Neuronal stem cell (in vitro differentiated cells): ENCODE data around the gene BRCA1.

Experiments
- DNase-seq: peaks from one replicate; pipeline ENCODE4 v3.0.0-alpha.2; 2013; ENCODE audit warnings: low spot score
- H2AFZ ChIP-seq: one replicate; pipeline ENCODE4 v1.6.1; 2013; ENCODE audit warnings: mild to moderate bottlenecking, low read length, inconsistent platforms
- H2AK5ac ChIP-seq: 2 replicates; pipeline ENCODE4 v1.6.1; 2013; ENCODE audit warnings: low read depth, mild to moderate bottlenecking, inconsistent platforms, low read length, moderate library complexity, mixed read lengths
- H2BK120ac ChIP-seq: 2 replicates; pipeline ENCODE4 v1.6.1; 2013; ENCODE audit warnings: low read depth, mild to moderate bottlenecking, inconsistent platforms, low read length, moderate library complexity, mixed read lengths
- H2BK12ac ChIP-seq: one replicate; pipeline ENCODE4 v1.6.1; 2013; ENCODE audit warnings: low read length, inconsistent platforms
- H2BK15ac ChIP-seq: 2 replicates; pipeline ENCODE4 v1.6.1; 2013; ENCODE audit warnings: mild to moderate bottlenecking, low read length, inconsistent platforms, mixed read lengths
- H2BK5ac ChIP-seq: one replicate; pipeline ENCODE4 v1.6.1; 2013; ENCODE audit warnings: inconsistent platforms, mild to moderate bottlenecking, low read length, moderate library complexity
- H3K14ac ChIP-seq: one replicate; pipeline ENCODE4 v1.6.1; 2013; ENCODE audit warnings: low read length, inconsistent platforms
- H3K18ac ChIP-seq: 2 replicates; pipeline ENCODE4 v1.6.1; 2013; ENCODE audit warnings: low read length, inconsistent platforms
- H3K23ac ChIP-seq: 2 replicates; pipeline ENCODE4 v1.6.1; 2013; ENCODE audit warnings: low read depth, mild to moderate bottlenecking, mixed read lengths, low read length, inconsistent platforms; ENCODE audit not compliant: poor library complexity
- H3K27ac ChIP-seq: replicated peaks from 3 replicates; pipeline ENCODE4 v1.5.1; 2013; ENCODE audit warnings: low read length, inconsistent platforms
- H3K27me3 ChIP-seq, 3 experiments: 2 replicates each; pipeline ENCODE4 v1.6.1; 2013; ENCODE audit warnings: low read length in 3 of 3, mild to moderate bottlenecking in 2 of 3, inconsistent platforms in 1 of 3, low read depth in 1 of 3, mixed read lengths in 1 of 3, moderate library complexity in 1 of 3; ENCODE audit not compliant: control insufficient read depth in 3 of 3, insufficient read depth in 3 of 3
- H3K36me3 ChIP-seq, 2 donors: replicated peaks in 1 of 2; 2 replicates each; pipeline ENCODE4 v1.6.1; 2013; ENCODE audit warnings: low read length in 2 of 2; ENCODE audit not compliant: control insufficient read depth in 2 of 2, insufficient read depth in 2 of 2
- H3K4ac ChIP-seq: 2 replicates; pipeline ENCODE4 v1.6.1; 2013; ENCODE audit warnings: inconsistent platforms, mild to moderate bottlenecking, low read length, moderate library complexity
- H3K4me1 ChIP-seq, 2 donors: 1 replicate in 1 of 2; 2 replicates in 1 of 2; pipeline ENCODE4 v1.6.1; 2013; ENCODE audit warnings: low read length in 2 of 2, low read depth in 1 of 2; ENCODE audit not compliant: control insufficient read depth in 2 of 2, insufficient read depth in 1 of 2
- H3K4me2 ChIP-seq: one replicate; pipeline ENCODE4 v1.6.1; 2013; ENCODE audit warnings: mild to moderate bottlenecking, low read length, inconsistent platforms; ENCODE audit not compliant: insufficient read depth, poor library complexity, severe bottlenecking
- H3K4me3 ChIP-seq, 2 donors: 2 replicates each; pipeline ENCODE4 v1.5.1; 2013; ENCODE audit warnings: low read length in 2 of 2, mild to moderate bottlenecking in 2 of 2, inconsistent platforms in 1 of 2, moderate library complexity in 1 of 2
- H3K79me1 ChIP-seq: one replicate; pipeline ENCODE4 v1.6.1; 2013; ENCODE audit warnings: low read depth, mild to moderate bottlenecking, inconsistent platforms, low read length, moderate library complexity
- H3K9ac ChIP-seq: one replicate; pipeline ENCODE4 v1.6.1; 2013; ENCODE audit warnings: mild to moderate bottlenecking, low read depth, low read length, inconsistent platforms; ENCODE audit not compliant: poor library complexity
- H3K9me3 ChIP-seq, 2 donors: replicated peaks in 1 of 2; 2 replicates each; pipeline versions ENCODE3 to v1.6.1; 2013; ENCODE audit warnings: low read length in 2 of 2, mild to moderate bottlenecking in 2 of 2, inconsistent platforms in 1 of 2, low read depth in 1 of 2, mixed read lengths in 1 of 2, moderate library complexity in 1 of 2; ENCODE audit not compliant: control insufficient read depth in 2 of 2, insufficient read depth in 1 of 2
- H4K8ac ChIP-seq: one replicate; pipeline ENCODE4 v1.6.1; 2013; ENCODE audit warnings: low read depth, mild to moderate bottlenecking, inconsistent platforms, low read length, moderate library complexity
- H4K91ac ChIP-seq: one replicate; pipeline ENCODE4 v1.6.1; 2013; ENCODE audit warnings: low read length, low read depth, mild to moderate bottlenecking, inconsistent platforms; ENCODE audit not compliant: poor library complexity
- WGBS, 2 donors: extraction: QIAGEN DNeasy Blood & Tissue Kit; methylation state at CpG; one replicate each; pipeline ENCODE4 v1.1.7; 2013; ENCODE audit warnings: missing lambda C conversion rate in 2 of 2, mixed read lengths in 1 of 2; ENCODE audit not compliant: insufficient read length in 2 of 2, insufficient replicate concordance in 1 of 2; ENCODE audit errors: extremely low coverage in 2 of 2; 5-methylcytosine and 5-hydroxymethylcytosine counted together

BRCA1 gene

DNA sequence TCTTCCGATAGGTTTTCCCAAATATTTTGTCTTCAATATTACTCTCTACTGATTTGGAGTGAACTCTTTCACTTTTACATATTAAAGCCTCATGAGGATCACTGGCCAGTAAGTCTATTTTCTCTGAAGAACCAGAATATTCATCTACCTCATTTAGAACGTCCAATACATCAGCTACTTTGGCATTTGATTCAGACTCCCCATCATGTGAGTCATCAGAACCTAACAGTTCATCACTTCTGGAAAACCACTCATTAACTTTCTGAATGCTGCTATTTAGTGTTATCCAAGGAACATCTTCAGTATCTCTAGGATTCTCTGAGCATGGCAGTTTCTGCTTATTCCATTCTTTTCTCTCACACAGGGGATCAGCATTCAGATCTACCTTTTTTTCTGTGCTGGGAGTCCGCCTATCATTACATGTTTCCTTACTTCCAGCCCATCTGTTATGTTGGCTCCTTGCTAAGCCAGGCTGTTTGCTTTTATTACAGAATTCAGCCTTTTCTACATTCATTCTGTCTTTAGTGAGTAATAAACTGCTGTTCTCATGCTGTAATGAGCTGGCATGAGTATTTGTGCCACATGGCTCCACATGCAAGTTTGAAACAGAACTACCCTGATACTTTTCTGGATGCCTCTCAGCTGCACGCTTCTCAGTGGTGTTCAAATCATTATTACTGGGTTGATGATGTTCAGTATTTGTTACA is 30.9 kb downstream of the BRCA1 start:
- H3K4me1 ChIP-seq = no peaks in the 10 kb centered on the region
- no peak overlapping the region for H2BK12ac ChIP-seq
- H3K9ac ChIP-seq = no peak overlapping the region
- H2AK5ac ChIP-seq = no peak overlapping the region
- H3K4ac ChIP-seq = no peak overlapping the region
- H2AFZ ChIP-seq = no peak overlapping the region
- no peak overlapping the region for H3K4me3 ChIP-seq
- no peaks in the 10 kb centered on the region for H3K27me3 ChIP-seq
- no peak overlapping the region for H2BK120ac ChIP-seq
- H4K8ac ChIP-seq = no peak overlapping the region
- H3K9me3 ChIP-seq = no peaks in the 10 kb centered on the region
- H2BK15ac ChIP-seq = no peak overlapping the region
- no peak overlapping the region for H3K27ac ChIP-seq
- no peak overlapping the region for H4K91ac ChIP-seq
- no peak overlapping the region for H3K18ac ChIP-seq
- no peak overlapping the region for H3K4me2 ChIP-seq
- H3K79me1 ChIP-seq = no peaks in the 10 kb centered on the region
- H3K36me3 ChIP-seq = peaks cover 16 to 96% of the 10 kb centered on the region in 2 donors
- H3K14ac ChIP-seq = no peak overlapping the region
- H2BK5ac ChIP-seq = no peak overlapping the region
- H3K23ac ChIP-seq = no peak overlapping the region
- no CpG with 5 or more reads among the region's 4 CpGs for WGBS, 2 donors
- no peak for DNase-seq

DNA sequence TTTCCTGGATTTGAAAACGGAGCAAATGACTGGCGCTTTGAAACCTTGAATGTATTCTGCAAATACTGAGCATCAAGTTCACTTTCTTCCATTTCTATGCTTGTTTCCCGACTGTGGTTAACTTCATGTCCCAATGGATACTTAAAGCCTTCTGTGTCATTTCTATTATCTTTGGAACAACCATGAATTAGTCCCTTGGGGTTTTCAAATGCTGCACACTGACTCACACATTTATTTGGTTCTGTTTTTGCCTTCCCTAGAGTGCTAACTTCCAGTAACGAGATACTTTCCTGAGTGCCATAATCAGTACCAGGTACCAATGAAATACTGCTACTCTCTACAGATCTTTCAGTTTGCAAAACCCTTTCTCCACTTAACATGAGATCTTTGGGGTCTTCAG is 32.3 kb downstream of the BRCA1 start:
- Histone ChIP-seq H3K14ac (no peak overlapping the region), H3K4me1 (no peaks in the 10 kb centered on the region), H3K27ac (no peak overlapping the region), H3K4me2 (no peak overlapping the region), H4K91ac (no peak overlapping the region), H3K9me3 (no peaks in the 10 kb centered on the region), H3K23ac (no peak overlapping the region), H2BK5ac (no peak overlapping the region), H3K79me1 (no peaks in the 10 kb centered on the region), H2AK5ac (no peak overlapping the region), H2BK12ac (no peak overlapping the region), H3K4me3 (no peak overlapping the region), H2BK120ac (no peak overlapping the region), H2BK15ac (no peak overlapping the region), H3K9ac (no peak overlapping the region), H3K27me3 (no peaks in the 10 kb centered on the region), H4K8ac (no peak overlapping the region), H3K18ac (no peak overlapping the region), H3K36me3 (peaks cover 20 to 100% of the 10 kb centered on the region in 2 donors), H2AFZ (no peak overlapping the region), H3K4ac (no peak overlapping the region)
- DNase-seq = no peak
- WGBS, 2 donors = no CpG with 5 or more reads among the region's 4 CpGs

DNA sequence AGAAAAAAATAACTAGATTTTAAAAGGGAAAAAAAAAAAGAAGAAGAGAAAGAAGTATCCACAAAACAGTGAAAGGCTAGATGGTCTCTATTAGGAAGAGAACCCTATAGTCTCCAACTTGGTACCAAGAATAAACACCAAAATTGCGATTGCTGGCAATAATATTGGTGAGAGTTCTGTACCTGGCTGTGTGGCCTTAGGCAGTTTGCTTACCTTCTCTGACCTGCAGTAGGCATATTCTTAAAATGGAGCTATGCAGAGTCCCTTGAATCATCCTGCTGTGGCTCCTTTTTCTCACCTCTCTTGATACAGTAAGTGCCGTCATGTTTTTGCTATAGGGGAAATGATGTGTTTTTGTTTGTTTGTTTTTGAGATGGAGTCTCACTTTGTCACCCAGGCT is 35.1 kb downstream of the BRCA1 start:
- H4K8ac ChIP-seq = no peak overlapping the region
- no peaks in the 10 kb centered on the region for H3K9me3 ChIP-seq
- H3K4me3 ChIP-seq = no peak overlapping the region
- H2BK12ac ChIP-seq = no peak overlapping the region
- H3K23ac ChIP-seq = no peak overlapping the region
- H2AFZ ChIP-seq = no peak overlapping the region
- H3K27ac ChIP-seq = no peak overlapping the region
- H2BK5ac ChIP-seq = no peak overlapping the region
- no peak overlapping the region for H4K91ac ChIP-seq
- no peak overlapping the region for H3K9ac ChIP-seq
- H2BK120ac ChIP-seq = no peak overlapping the region
- no peak overlapping the region for H3K18ac ChIP-seq
- H2AK5ac ChIP-seq = no peak overlapping the region
- DNase-seq = no peak
- no peaks in the 10 kb centered on the region for H3K79me1 ChIP-seq
- no peak overlapping the region for H3K14ac ChIP-seq
- H2BK15ac ChIP-seq = no peak overlapping the region
- no CpG with 5 or more reads among the region's 2 CpGs for WGBS, 2 donors
- H3K4ac ChIP-seq = no peak overlapping the region
- no peaks in the 10 kb centered on the region for H3K27me3 ChIP-seq
- H3K4me1 ChIP-seq = no peaks in the 10 kb centered on the region
- peaks cover 19 to 98% of the 10 kb centered on the region in 2 donors for H3K36me3 ChIP-seq
- H3K4me2 ChIP-seq = no peak overlapping the region

DNA sequence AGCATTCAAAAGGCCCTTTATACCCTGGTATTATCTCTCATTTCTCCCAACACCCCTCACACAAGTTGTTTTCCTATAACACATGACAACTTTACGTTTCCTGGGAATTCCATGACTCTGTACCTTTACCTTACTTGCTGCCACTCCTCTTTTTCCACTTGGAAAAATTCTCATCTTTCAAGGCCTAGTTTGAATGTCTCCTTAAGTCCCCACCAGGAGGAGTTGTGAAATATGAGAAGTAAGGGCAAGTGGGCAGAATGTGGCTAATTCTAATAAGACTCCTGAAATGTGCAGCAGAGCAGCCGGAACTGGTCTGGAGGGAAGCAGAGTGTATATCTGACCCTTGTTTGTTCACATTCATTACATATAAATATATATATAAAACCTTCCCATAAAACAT is 39.7 kb downstream of the BRCA1 start:
- Histone ChIP-seq H3K9ac (no peak overlapping the region), H3K9me3 (no peaks in the 10 kb centered on the region), H3K27ac (no peak overlapping the region), H4K8ac (no peak overlapping the region), H2BK15ac (no peak overlapping the region), H3K4me2 (no peak overlapping the region), H3K36me3 (peaks cover 24 to 92% of the 10 kb centered on the region in 2 donors), H2AFZ (no peak overlapping the region), H2BK5ac (no peak overlapping the region), H3K18ac (no peak overlapping the region), H4K91ac (no peak overlapping the region), H3K4ac (no peak overlapping the region), H3K4me1 (no peaks in the 10 kb centered on the region), H3K27me3 (no peaks in the 10 kb centered on the region), H3K79me1 (no peaks in the 10 kb centered on the region), H2BK12ac (no peak overlapping the region), H2BK120ac (no peak overlapping the region), H2AK5ac (no peak overlapping the region), H3K23ac (no peak overlapping the region), H3K14ac (no peak overlapping the region), H3K4me3 (no peak overlapping the region)
- DNase-seq = no peak
- WGBS, 2 donors = no CpG with 5 or more reads among the region's 2 CpGs
